ENCODE results near the gene TMEM222. TPM values are rescaled to one million over a fixed set of nuclear protein-coding genes. Genes with fewer than 3 reads are reported as not detected.

Gene TMEM222
- total RNA-seq, 6 experiments from 2014 or later, result 41.3 to 54.6 (median 46.1) TPM

DNA sequence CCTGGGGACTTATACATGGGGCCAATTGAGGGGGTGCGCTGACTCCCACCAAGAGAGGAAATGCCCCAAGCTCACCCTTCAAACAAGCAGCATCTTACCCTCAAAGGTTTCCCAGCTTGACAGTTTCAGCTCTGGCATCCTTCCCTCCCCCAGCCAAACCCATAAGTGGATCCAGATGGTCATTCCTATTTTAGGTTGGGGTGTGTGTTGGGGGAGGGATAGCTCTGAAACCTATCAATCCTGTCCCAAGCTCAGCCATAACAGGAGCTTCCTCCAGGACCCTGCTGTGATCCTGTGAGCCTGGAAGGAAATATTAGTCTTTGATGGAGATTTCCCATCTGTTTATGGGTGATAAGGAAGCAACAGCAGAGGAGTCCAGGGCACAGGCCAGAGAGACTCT lies 3.4 kb upstream of the TMEM222 start:
- H3K36me3 Mint-ChIP-seq (ENCODE audit: low read depth), result 0 out of 2 replicates have a peak, but pooled peaks cover 6% of the 10 kb centered on the region
- H3K9me3 Mint-ChIP-seq, result no peaks in the 10 kb centered on the region
- H3K27ac Mint-ChIP-seq, result peak overlapping the region; percentile 63
- peak overlapping the region; percentile 16; the same call in 1 of the 2 replicates for H3K4me3 Mint-ChIP-seq
- peaks cover 44% of the 10 kb centered on the region for H3K4me1 Mint-ChIP-seq (ENCODE audit: low read depth)
- peak; percentile 18 for DNase-seq
- TF ChIP-seq, protein P1, sequence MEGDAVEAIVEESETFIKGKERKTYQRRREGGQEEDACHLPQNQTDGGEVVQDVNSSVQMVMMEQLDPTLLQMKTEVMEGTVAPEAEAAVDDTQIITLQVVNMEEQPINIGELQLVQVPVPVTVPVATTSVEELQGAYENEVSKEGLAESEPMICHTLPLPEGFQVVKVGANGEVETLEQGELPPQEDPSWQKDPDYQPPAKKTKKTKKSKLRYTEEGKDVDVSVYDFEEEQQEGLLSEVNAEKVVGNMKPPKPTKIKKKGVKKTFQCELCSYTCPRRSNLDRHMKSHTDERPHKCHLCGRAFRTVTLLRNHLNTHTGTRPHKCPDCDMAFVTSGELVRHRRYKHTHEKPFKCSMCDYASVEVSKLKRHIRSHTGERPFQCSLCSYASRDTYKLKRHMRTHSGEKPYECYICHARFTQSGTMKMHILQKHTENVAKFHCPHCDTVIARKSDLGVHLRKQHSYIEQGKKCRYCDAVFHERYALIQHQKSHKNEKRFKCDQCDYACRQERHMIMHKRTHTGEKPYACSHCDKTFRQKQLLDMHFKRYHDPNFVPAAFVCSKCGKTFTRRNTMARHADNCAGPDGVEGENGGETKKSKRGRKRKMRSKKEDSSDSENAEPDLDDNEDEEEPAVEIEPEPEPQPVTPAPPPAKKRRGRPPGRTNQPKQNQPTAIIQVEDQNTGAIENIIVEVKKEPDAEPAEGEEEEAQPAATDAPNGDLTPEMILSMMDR (IDR thresholded peaks at IDR 0.05), result no peak
- peaks cover 6% of the 10 kb centered on the region for H3K27me3 Mint-ChIP-seq (ENCODE audit: insufficient read depth)

DNA sequence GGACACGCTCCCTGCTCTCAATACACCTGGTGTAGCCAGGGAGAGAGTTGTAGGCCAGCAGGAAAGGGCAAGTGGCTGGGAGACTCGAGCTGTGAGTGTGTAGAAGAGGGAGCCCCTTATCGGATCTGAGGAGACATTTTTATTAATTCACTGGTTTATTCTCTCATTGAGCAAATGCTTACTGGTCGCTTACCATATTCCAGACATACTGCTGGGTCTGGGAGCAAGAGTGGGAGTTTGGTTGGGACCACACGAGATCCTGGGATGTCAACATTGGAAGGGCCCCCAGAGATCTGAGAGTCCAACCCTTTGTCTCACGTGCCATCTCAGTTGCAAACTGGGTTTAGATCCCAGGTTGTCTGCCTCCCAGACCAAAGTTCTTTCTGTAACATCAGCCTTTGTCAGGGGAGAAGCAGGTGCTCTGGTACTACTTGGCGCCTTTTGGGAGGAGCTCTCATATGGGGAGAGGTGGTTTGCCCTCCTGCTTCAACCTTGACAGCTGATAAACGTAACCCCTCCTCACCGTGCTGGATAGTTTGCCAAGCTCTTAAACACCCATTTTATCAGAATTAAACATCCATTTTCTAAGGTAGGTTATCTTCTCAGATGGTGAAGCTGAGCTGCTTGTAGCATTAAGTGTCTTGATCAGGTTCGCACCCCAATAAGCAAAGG lies 742 bp downstream of the TMEM222 start:
- Mint-ChIP-seq H3K4me1 (ENCODE audit: low read depth) (peaks cover 55% of the 10 kb centered on the region), H3K27ac (peak overlapping the region; percentile 88), H3K36me3 (ENCODE audit: low read depth) (peaks cover 22% of the 10 kb centered on the region), H3K27me3 (ENCODE audit: insufficient read depth) (peaks cover 1% of the 10 kb centered on the region), H3K4me3 (peak overlapping the region; percentile 94), H3K9me3 (no peaks in the 10 kb centered on the region)
- DNase-seq, result no peak
- TF ChIP-seq, protein P1 (IDR thresholded peaks at IDR 0.05), result no peak

DNA sequence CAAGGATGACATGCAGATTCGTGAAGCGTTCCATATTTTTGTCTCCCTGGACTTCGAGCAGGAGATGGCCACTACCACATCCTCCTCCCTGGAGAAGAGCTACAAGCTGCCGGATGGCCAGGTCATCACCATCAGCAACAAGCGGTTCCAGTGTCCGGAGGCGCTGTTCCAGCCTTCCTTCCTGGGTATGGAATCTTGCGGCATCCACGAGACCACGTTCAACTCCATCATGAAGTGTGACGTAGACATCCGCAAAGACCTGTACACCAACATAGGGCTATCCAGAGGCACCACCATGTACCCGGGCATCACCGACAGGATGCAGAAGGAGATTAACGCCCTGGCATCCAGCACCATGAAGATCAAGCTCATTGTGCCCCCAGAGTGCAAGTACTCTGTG lies 3.3 kb downstream of the TMEM222 start:
- Mint-ChIP-seq H3K27ac (no peak overlapping the region), H3K27me3 (ENCODE audit: insufficient read depth) (no peaks in the 10 kb centered on the region; the same call in 1 of the 2 replicates), H3K4me3 (no peak overlapping the region), H3K36me3 (ENCODE audit: low read depth) (peaks cover 22% of the 10 kb centered on the region), H3K4me1 (ENCODE audit: low read depth) (peaks cover 47% of the 10 kb centered on the region), H3K9me3 (no peaks in the 10 kb centered on the region)
- TF ChIP-seq, protein P1 (IDR thresholded peaks at IDR 0.05), result no peak
- DNase-seq, result no peak

DNA sequence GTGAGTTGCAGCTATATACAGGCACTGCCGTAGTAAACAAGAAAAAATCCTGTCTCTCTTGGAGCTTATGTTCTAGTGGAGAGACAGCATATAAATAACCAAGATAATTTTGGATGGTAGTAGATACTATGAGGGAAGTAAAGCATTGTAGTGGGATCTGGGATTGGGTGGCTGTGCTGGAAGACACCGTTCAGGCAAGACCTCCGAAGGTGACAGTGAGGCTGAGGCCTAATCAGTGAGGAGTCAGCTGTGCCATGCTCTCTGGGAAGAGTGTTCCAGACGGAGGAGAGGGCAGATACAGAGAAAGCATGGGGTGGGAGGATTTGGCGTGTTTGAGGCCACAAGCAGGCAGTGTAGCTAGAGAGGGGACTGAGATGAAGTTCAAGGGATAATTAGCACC lies 6.0 kb downstream of the TMEM222 start:
- Mint-ChIP-seq H3K36me3 (ENCODE audit: low read depth) (peaks cover 16% of the 10 kb centered on the region), H3K27me3 (ENCODE audit: insufficient read depth) (no peaks in the 10 kb centered on the region), H3K4me3 (no peak overlapping the region), H3K4me1 (ENCODE audit: low read depth) (peaks cover 35% of the 10 kb centered on the region), H3K9me3 (no peaks in the 10 kb centered on the region), H3K27ac (peak overlapping the region; percentile 1; the same call in 1 of the 2 replicates)
- TF ChIP-seq, protein P1 (IDR thresholded peaks at IDR 0.05), result no peak
- no peak for DNase-seq

DNA sequence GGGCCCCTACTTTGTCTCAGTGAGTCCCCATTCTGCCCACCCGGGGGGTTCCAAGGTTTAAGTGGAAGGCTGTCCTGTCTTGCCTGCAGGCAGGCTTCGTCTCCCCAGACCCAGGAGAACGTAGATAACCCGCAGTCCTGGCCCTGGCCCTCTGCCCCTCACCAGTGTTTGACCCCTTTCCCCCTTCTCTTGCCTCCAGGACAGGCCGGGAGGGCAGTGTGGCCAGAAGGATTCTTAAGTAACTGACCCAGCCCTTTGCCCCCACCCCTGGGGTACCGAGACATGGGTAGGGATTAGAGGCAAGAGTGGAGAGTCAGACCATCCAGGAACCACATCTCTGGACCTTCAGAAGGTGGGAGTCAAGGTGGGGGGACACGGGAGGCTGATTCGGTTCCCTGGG lies 8.8 kb downstream of the TMEM222 start:
- TF ChIP-seq, protein P1 (IDR thresholded peaks at IDR 0.05), result no peak
- peaks cover 19% of the 10 kb centered on the region for H3K4me1 Mint-ChIP-seq (ENCODE audit: low read depth)
- H3K4me3 Mint-ChIP-seq, result no peak overlapping the region
- no peaks in the 10 kb centered on the region for H3K9me3 Mint-ChIP-seq
- H3K36me3 Mint-ChIP-seq (ENCODE audit: low read depth), result peaks cover 4% of the 10 kb centered on the region; the same call in 1 of the 2 replicates
- DNase-seq, result no peak
- H3K27me3 Mint-ChIP-seq (ENCODE audit: insufficient read depth), result no peaks in the 10 kb centered on the region; the same call in 1 of the 2 replicates
- H3K27ac Mint-ChIP-seq, result peak overlapping the region; percentile 21; the same call in 1 of the 2 replicates
